Hepatocyte (in vitro differentiated cells): ENCODE measurements around the gene PMS1. TPM values are rescaled to one million over a fixed set of nuclear protein-coding genes. Genes with fewer than 3 reads are reported as not detected.
"Not testable (repeated sequence)": the region's sequence is repeated elsewhere in the genome, so short reads cannot be mapped to it uniquely, and the experiment has no call there.

ENCODE experiments used
- DNase-seq: peaks from one replicate; pipeline ENCODE4 v3.0.0-alpha.2; 2016; ENCODE audit warnings: low spot score
- H2AFZ ChIP-seq: fragments of 200-600 bp; sonication (generic); 2 replicates; pipeline ENCODE4 v1.6.0; 2016; ENCODE audit warnings: antibody characterized with exemption, mild to moderate bottlenecking
- H3K27ac ChIP-seq: fragments of 200-600 bp; sonication (generic); 2 replicates; pipeline ENCODE4 v1.5.1; 2016; ENCODE audit warnings: mild to moderate bottlenecking
- H3K27me3 ChIP-seq: fragments of 200-600 bp; sonication (generic); 2 replicates; pipeline ENCODE4 v1.6.1; 2016
- H3K36me3 ChIP-seq: fragments of 200-600 bp; sonication (generic); replicated peaks from 2 replicates; pipeline ENCODE4 v1.5.1; 2016; ENCODE audit warnings: low read depth; ENCODE audit not compliant: insufficient read depth
- H3K4me1 ChIP-seq: fragments of 200-600 bp; sonication (generic); 2 replicates; pipeline ENCODE4 v1.5.1; 2016; ENCODE audit warnings: mild to moderate bottlenecking, moderate library complexity; ENCODE audit not compliant: insufficient read depth
- H3K4me2 ChIP-seq: fragments of 200-600 bp; sonication (generic); 2 replicates; pipeline ENCODE4 v1.6.0; 2016
- H3K4me3 ChIP-seq: fragments of 200-600 bp; sonication (generic); 2 replicates; pipeline ENCODE4 v1.5.1; 2016; ENCODE audit warnings: mild to moderate bottlenecking
- H3K79me2 ChIP-seq: fragments of 200-600 bp; sonication (generic); 2 replicates; pipeline ENCODE4 v1.6.0; 2017; ENCODE audit warnings: mild to moderate bottlenecking
- H3K9me2 ChIP-seq: fragments of 200-600 bp; sonication (generic); replicated peaks from 2 replicates; pipeline ENCODE4 v1.6.0; 2017; ENCODE audit warnings: mild to moderate bottlenecking; ENCODE audit not compliant: insufficient read depth
- H3K9me3 ChIP-seq: fragments of 200-600 bp; sonication (generic); 2 replicates; pipeline ENCODE4 v1.5.1; 2016; ENCODE audit warnings: low read depth, mild to moderate bottlenecking
- H4K20me1 ChIP-seq: fragments of 200-600 bp; sonication (generic); 2 replicates; pipeline ENCODE4 v1.6.0; 2016; ENCODE audit warnings: mild to moderate bottlenecking; ENCODE audit not compliant: insufficient read depth, poor library complexity, severe bottlenecking
- CTCF ChIP-seq: fragments of 200-600 bp; sonication (generic); IDR thresholded peaks from 2 replicates; pipeline ENCODE4 v1.5.1; 2016; ENCODE audit warnings: antibody characterized with exemption, mild to moderate bottlenecking; ENCODE audit not compliant: poor library complexity
- EZH2 ChIP-seq: fragments of 200-600 bp; sonication (generic); IDR thresholded peaks from 2 replicates; pipeline ENCODE4 v1.6.1; 2016; ENCODE audit warnings: antibody characterized with exemption, mild to moderate bottlenecking, borderline replicate concordance
- EZH2phosphoT487 ChIP-seq: fragments of 200-600 bp; sonication (generic); IDR thresholded peaks from one replicate; pipeline ENCODE4 v1.6.1; 2018; ENCODE audit warnings: antibody characterized with exemption, mild to moderate bottlenecking, low read depth, moderate library complexity; ENCODE audit not compliant: unreplicated experiment, severe bottlenecking
- WGBS: methylation state at CpG from one replicate; pipeline ENCODE4 v1.1.6; 2016; ENCODE audit warnings: low lambda C conversion rate; ENCODE audit errors: missing lambda C conversion rate; 5-methylcytosine and 5-hydroxymethylcytosine counted together
- polyA plus RNA-seq: library from polyadenylated mRNA; unstranded; fragments of >200 nt; fragmentation: Nextera tagmentation; extraction: Ambion mirVana; gene quantifications from 2 replicates; pipeline ENCODE4 v1.2.1, GENCODE V29; 2016
- total RNA-seq: library from RNA; depleted of rRNA; stranded (reverse); fragments of >200 nt; gene quantifications from 2 replicates; pipeline ENCODE4 v1.2.3, GENCODE V29; 2014

The PMS1 gene
- total and polyA plus RNA-seq, 2 experiments from 2014 or later = 13.1 to 14.6 TPM

GRCh38 chr2:189885368-189885767 is 101.1 kb downstream of the PMS1 start:
- no peaks in the 10 kb centered on the region for H3K79me2 ChIP-seq
- no peak for TF ChIP-seq EZH2phosphoT487
- no peak for TF ChIP-seq EZH2
- no peak for TF ChIP-seq CTCF
- H3K4me3 ChIP-seq = no peak overlapping the region
- H4K20me1 ChIP-seq = no peaks in the 10 kb centered on the region
- no peak overlapping the region for H2AFZ ChIP-seq
- no peaks in the 10 kb centered on the region for H3K4me1 ChIP-seq
- no peak overlapping the region for H3K4me2 ChIP-seq
- 77% methylated on average over 2 of the region's 2 CpGs for WGBS
- no peaks in the 10 kb centered on the region for H3K9me2 ChIP-seq
- no peaks in the 10 kb centered on the region for H3K9me3 ChIP-seq
- DNase-seq = no peak
- H3K36me3 ChIP-seq = no peaks in the 10 kb centered on the region
- H3K27ac ChIP-seq = no peak overlapping the region
- no peaks in the 10 kb centered on the region for H3K27me3 ChIP-seq

GRCh38 chr2:189892546-189893294 is 108.5 kb downstream of the PMS1 start:
- not testable (repeated sequence) for H3K79me2 ChIP-seq, H3K36me3 ChIP-seq, H3K27me3 ChIP-seq, H2AFZ ChIP-seq, H3K9me3 ChIP-seq, H3K4me2 ChIP-seq, H3K4me1 ChIP-seq, H3K4me3 ChIP-seq, H3K27ac ChIP-seq, H3K9me2 ChIP-seq, H4K20me1 ChIP-seq
- peak; percentile 6 for DNase-seq
- WGBS = 63% methylated on average over 7 of the region's 7 CpGs

GRCh38 chr2:189896809-189897208 is 112.6 kb downstream of the PMS1 start:
- Histone ChIP-seq H3K27me3 (no peaks in the 10 kb centered on the region), H3K4me1 (no peaks in the 10 kb centered on the region), H3K27ac (no peak overlapping the region), H4K20me1 (no peaks in the 10 kb centered on the region), H3K36me3 (no peaks in the 10 kb centered on the region), H3K79me2 (no peaks in the 10 kb centered on the region), H3K9me3 (no peaks in the 10 kb centered on the region), H3K4me3 (no peak overlapping the region), H3K4me2 (no peak overlapping the region), H3K9me2 (no peaks in the 10 kb centered on the region), H2AFZ (no peak overlapping the region)
- DNase-seq = no peak
- 88% methylated on average over 1 of the region's 1 CpG for WGBS
- TF ChIP-seq CTCF (no peak), EZH2phosphoT487 (no peak), EZH2 (no peak)

- Histone ChIP-seq H2AFZ (no peak overlapping the region), H3K27me3 (no peaks in the 10 kb centered on the region), H3K79me2 (no peaks in the 10 kb centered on the region), H3K27ac (no peak overlapping the region), H3K4me1 (no peaks in the 10 kb centered on the region), H3K4me2 (no peak overlapping the region), H4K20me1 (no peaks in the 10 kb centered on the region), H3K4me3 (no peak overlapping the region), H3K9me3 (no peaks in the 10 kb centered on the region), H3K9me2 (no peaks in the 10 kb centered on the region), H3K36me3 (no peaks in the 10 kb centered on the region)
- no peak for DNase-seq
- no peak for TF ChIP-seq CTCF
- TF ChIP-seq EZH2 = no peak
- no peak for TF ChIP-seq EZH2phosphoT487
These were observed 114.9 kb downstream of the PMS1 start for GRCh38 chr2:189899101-189899500.
